ENCODE measurements around the gene HELZ. TPM values are rescaled to one million over a fixed set of nuclear protein-coding genes. Genes with fewer than 3 reads are reported as not detected.

The HELZ gene
- polyA plus RNA-seq, 3 donors = 24.8 to 44.1 (median 39.9) TPM

GRCh38 chr17:67218385-67218950, 26.5 kb downstream of the HELZ start:
- Histone ChIP-seq H3K9me3 (replicated peaks in 1 of 2; ENCODE audit: control insufficient read depth in 1 of 2, insufficient read depth in 1 of 2, low read length in 2 of 2) (no peaks in the 10 kb centered on the region), H4K20me1 (ENCODE audit: insufficient read depth, low read length) (peaks cover 99% of the 10 kb centered on the region), H3K36me3 (replicated peaks in 1 of 2; ENCODE audit: control insufficient read depth in 1 of 2, insufficient read depth in 2 of 2, low read length in 2 of 2) (peaks cover 31 to 70% of the 10 kb centered on the region in 2 donors), H3K4me1 (ENCODE audit: control insufficient read depth in 1 of 2, insufficient read depth in 2 of 2, low read length in 2 of 2) (peaks cover 13 to 24% of the 10 kb centered on the region in 2 donors), H3K79me2 (ENCODE audit: insufficient read depth, low read length) (peaks cover 98% of the 10 kb centered on the region), H3K4me3 (replicated peaks in 1 of 3; ENCODE audit: low read depth in 2 of 3, low read length in 3 of 3) (no peak overlapping the region), H3K4me2 (replicated peaks; ENCODE audit: extremely low read depth, low read length, poor library complexity, severe bottlenecking) (no peak overlapping the region), H2AFZ (ENCODE audit: insufficient read depth, low read depth, low read length, poor library complexity, severe bottlenecking) (no peak overlapping the region), H3K27me3 (ENCODE audit: control insufficient read depth in 2 of 2, insufficient read depth in 2 of 2, low read length in 2 of 2) (no peaks in the 10 kb centered on the region), H3K9ac (ENCODE audit: insufficient read depth, low read length, poor library complexity, severe bottlenecking) (no peak overlapping the region), H3K27ac (ENCODE audit: low read depth in 1 of 2, low read length in 2 of 2) (peak overlapping the region in 1 of 2 donors; percentile 25)
- no peak for TF ChIP-seq CTCF (IDR thresholded peaks at IDR 0.05)
- peaks cover 0 to 1% (median 0%) of the 10 kb centered on the region in 3 donors for H3K27me3 Mint-ChIP-seq (ENCODE audit: low read depth in 3 of 3)
- DNase-seq = no peak
- H3K4me1 Mint-ChIP-seq = peaks cover 26% of the 10 kb centered on the region
- 94% methylated on average over 2 of the region's 4 CpGs for WGBS (ENCODE audit: insufficient coverage)
- intact Hi-C loops (cut with micrococcal nuclease) = no loop called here
- peak overlapping the region in 1 of 7 donors; percentile 21 for H3K27ac Mint-ChIP-seq
- H3K4me3 Mint-ChIP-seq = no peak overlapping the region
- H3K36me3 Mint-ChIP-seq = peaks cover 28 to 31% of the 10 kb centered on the region in 2 donors
- no peaks in the 10 kb centered on the region for H3K9me3 Mint-ChIP-seq

DNA sequence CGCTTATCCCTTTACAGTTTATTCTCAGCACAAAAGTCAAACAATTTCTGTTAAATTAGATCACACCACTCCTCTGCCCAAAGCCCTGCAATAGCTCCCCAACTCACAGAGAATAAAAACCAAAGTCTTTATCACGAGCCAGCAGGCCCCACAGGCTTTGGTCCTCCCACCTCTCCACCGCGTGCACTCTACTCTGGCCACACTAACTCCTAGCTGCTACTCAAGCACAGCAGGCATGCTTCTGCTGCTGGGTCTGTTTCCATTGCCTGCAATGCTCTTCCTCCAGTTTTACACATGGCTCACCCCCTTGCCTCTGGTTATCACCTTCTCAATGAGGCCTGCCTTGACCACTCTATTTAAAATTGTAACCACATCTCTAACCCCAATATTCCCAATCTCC, 27.6 kb downstream of the HELZ start:
- intact Hi-C loops (cut with micrococcal nuclease) = no loop called here

More for the DNA sequence above, 27.6 kb downstream of the HELZ start:
- peak overlapping the region in 1 of 2 donors; percentile 62 for H3K27ac ChIP-seq (ENCODE audit: low read depth in 1 of 2, low read length in 2 of 2)
- no peak for TF ChIP-seq CTCF (IDR thresholded peaks at IDR 0.05)
- 98% methylated on average over 4 of the region's 4 CpGs for WGBS (ENCODE audit: insufficient coverage)
- no peak overlapping the region for H3K27ac Mint-ChIP-seq
- peaks cover 19 to 25% of the 10 kb centered on the region in 2 donors for H3K36me3 Mint-ChIP-seq
- no peaks in the 10 kb centered on the region for H3K9me3 ChIP-seq (replicated peaks in 1 of 2; ENCODE audit: control insufficient read depth in 1 of 2, insufficient read depth in 1 of 2, low read length in 2 of 2)
- peaks cover 96% of the 10 kb centered on the region for H3K79me2 ChIP-seq (ENCODE audit: insufficient read depth, low read length)
- H2AFZ ChIP-seq (ENCODE audit: insufficient read depth, low read depth, low read length, poor library complexity, severe bottlenecking) = no peak overlapping the region
- H3K9me3 Mint-ChIP-seq = no peaks in the 10 kb centered on the region
- H3K9ac ChIP-seq (ENCODE audit: insufficient read depth, low read length, poor library complexity, severe bottlenecking) = no peak overlapping the region
- no peak overlapping the region for H3K4me3 ChIP-seq (replicated peaks in 1 of 3; ENCODE audit: low read depth in 2 of 3, low read length in 3 of 3)
- no peaks in the 10 kb centered on the region for H3K27me3 Mint-ChIP-seq (ENCODE audit: low read depth in 3 of 3)
- DNase-seq = no peak
- H3K4me1 ChIP-seq (ENCODE audit: control insufficient read depth in 1 of 2, insufficient read depth in 2 of 2, low read length in 2 of 2) = peaks cover 18 to 34% of the 10 kb centered on the region in 2 donors
- H4K20me1 ChIP-seq (ENCODE audit: insufficient read depth, low read length) = peaks cover 97% of the 10 kb centered on the region
- H3K4me2 ChIP-seq (replicated peaks; ENCODE audit: extremely low read depth, low read length, poor library complexity, severe bottlenecking) = no peak overlapping the region
- peaks cover 31 to 61% of the 10 kb centered on the region in 2 donors for H3K36me3 ChIP-seq (replicated peaks in 1 of 2; ENCODE audit: control insufficient read depth in 1 of 2, insufficient read depth in 2 of 2, low read length in 2 of 2)
- no peak overlapping the region for H3K4me3 Mint-ChIP-seq
- no peaks in the 10 kb centered on the region for H3K27me3 ChIP-seq (ENCODE audit: control insufficient read depth in 2 of 2, insufficient read depth in 2 of 2, low read length in 2 of 2)
- H3K4me1 Mint-ChIP-seq = peaks cover 35% of the 10 kb centered on the region

All from CD14-positive monocyte (primary cell).